HepG2 (cell line): ENCODE results near the gene ASB3. TPM values are rescaled to one million over a fixed set of nuclear protein-coding genes. Genes with fewer than 3 reads are reported as not detected.
A peak's percentile ranks its signal among the peaks of the same experiment; 100 is the strongest.

Experiments
- CHCHD3 ChIP-seq: sonication (generic); formaldehyde crosslinking; IDR thresholded peaks from 2 replicates; pipeline ENCODE4 v1.8.0; 2022; ENCODE audit warnings: mild to moderate bottlenecking, missing genetic modification reagents, moderate library complexity
- ETV5 ChIP-seq: IDR thresholded peaks from 2 replicates; pipeline ENCODE4 v1.6.1; 2018; ENCODE audit warnings: missing biosample characterization, missing genetic modification reagents, inconsistent platforms, borderline replicate concordance
- FOXA1 ChIP-seq, 2 experiments: fragments of 450-650 bp in 1 of 2; sonication (generic) in 1 of 2; formaldehyde crosslinking in 1 of 2; IDR thresholded peaks; 2 replicates each; pipeline versions ENCODE4 v1.4.0 to v1.6.1; 2016 to 2020; ENCODE audit warnings: missing genetic modification reagents in 1 of 2
- KDM1A ChIP-seq: IDR thresholded peaks from 2 replicates; pipeline ENCODE4 v1.6.1; 2016; ENCODE audit warnings: missing compliant biosample characterization
- NCOA1 ChIP-seq: sonication (generic); formaldehyde crosslinking; IDR thresholded peaks from 2 replicates; pipeline ENCODE4 v1.9.0; 2021; ENCODE audit warnings: missing genetic modification reagents
- TOPORS ChIP-seq: sonication (generic); formaldehyde crosslinking; IDR thresholded peaks from 2 replicates; pipeline ENCODE4 v1.8.0; 2023; ENCODE audit warnings: mild to moderate bottlenecking, missing genetic modification reagents
- ZNF224 ChIP-seq: sonication (generic); formaldehyde crosslinking; IDR thresholded peaks from 2 replicates; pipeline ENCODE4 v1.5.0; 2020; ENCODE audit warnings: mild to moderate bottlenecking, missing genetic modification reagents
- ZNF546 ChIP-seq: sonication (generic); formaldehyde crosslinking; conservative IDR thresholded peaks from 2 replicates; pipeline ENCODE4 v1.8.1; 2023; ENCODE audit warnings: mild to moderate bottlenecking, missing genetic modification reagents
- ZNF772 ChIP-seq: sonication (generic); formaldehyde crosslinking; IDR thresholded peaks from 2 replicates; pipeline ENCODE4 v1.5.0; 2020; ENCODE audit warnings: mild to moderate bottlenecking, missing genetic modification reagents
- ZZZ3 ChIP-seq: sonication (generic); formaldehyde crosslinking; IDR thresholded peaks from 2 replicates; pipeline ENCODE4 v1.4.0; 2020; ENCODE audit warnings: missing genetic modification reagents, mild to moderate bottlenecking, borderline replicate concordance
- polyA plus RNA-seq, 8 experiments: library from polyadenylated mRNA; depleted of rRNA in 3 of 8; stranded (reverse) in 7 of 8; unstranded in 1 of 8; fragments of >200 nt; fragmentation: Illumina TruSeq in 4 of 8; extraction: Trizol in 4 of 8; gene quantifications; 2 replicates each; pipeline versions ENCODE4 v1.2.1 to v1.2.3, GENCODE V29; 2011 to 2016; ENCODE audit warnings: low read depth in 4 of 8, missing spikeins in 1 of 8, mixed read lengths in 1 of 8; ENCODE audit not compliant: insufficient read depth in 1 of 8
- total RNA-seq, 5 experiments: library from RNA; depleted of rRNA; stranded (reverse); fragments of >200 nt; fragmentation: Illumina TruSeq; extraction: Trizol; gene quantifications; 2 replicates each; pipeline ENCODE4 v1.2.3, GENCODE V29; 2016; ENCODE audit warnings: low read depth in 1 of 5
- TF ChIP-seq, protein P1 (sequence below): IDR thresholded peaks from 2 replicates; pipeline ENCODE4 v1.6.1; 2016
- TF ChIP-seq, protein P2 (sequence below): sonication (generic); formaldehyde crosslinking; IDR thresholded peaks from 2 replicates; pipeline ENCODE4 v1.4.0; 2020; ENCODE audit warnings: missing genetic modification reagents
- TF ChIP-seq, protein P3 (sequence below): IDR thresholded peaks from 2 replicates; pipeline ENCODE4 v1.6.1; 2016; ENCODE audit warnings: mild to moderate bottlenecking
- TF ChIP-seq, protein P4 (sequence below): fragments of 450-650 bp; IDR thresholded peaks from 2 replicates; pipeline ENCODE4 v1.6.1; 2017; ENCODE audit warnings: mild to moderate bottlenecking
- TF ChIP-seq, protein P5 (sequence below): IDR thresholded peaks from 2 replicates; pipeline ENCODE4 v1.6.1; 2016; ENCODE audit warnings: low read depth, control low read depth
- TF ChIP-seq, protein P6 (sequence below): sonication (generic); formaldehyde crosslinking; IDR thresholded peaks from 2 replicates; pipeline ENCODE4 v1.4.0; 2020; ENCODE audit warnings: mild to moderate bottlenecking, missing genetic modification reagents
- TF ChIP-seq, protein P7 (sequence below): sonication (generic); formaldehyde crosslinking; IDR thresholded peaks from 2 replicates; pipeline ENCODE4 v1.4.0; 2020; ENCODE audit warnings: missing genetic modification reagents

The ASB3 gene
- total and polyA plus RNA-seq, 2 of the 13 experiments (the other 11 are each of a cell fraction or from before 2014, with no cell fraction given), result 40.1 to 41.8 TPM

DNA sequence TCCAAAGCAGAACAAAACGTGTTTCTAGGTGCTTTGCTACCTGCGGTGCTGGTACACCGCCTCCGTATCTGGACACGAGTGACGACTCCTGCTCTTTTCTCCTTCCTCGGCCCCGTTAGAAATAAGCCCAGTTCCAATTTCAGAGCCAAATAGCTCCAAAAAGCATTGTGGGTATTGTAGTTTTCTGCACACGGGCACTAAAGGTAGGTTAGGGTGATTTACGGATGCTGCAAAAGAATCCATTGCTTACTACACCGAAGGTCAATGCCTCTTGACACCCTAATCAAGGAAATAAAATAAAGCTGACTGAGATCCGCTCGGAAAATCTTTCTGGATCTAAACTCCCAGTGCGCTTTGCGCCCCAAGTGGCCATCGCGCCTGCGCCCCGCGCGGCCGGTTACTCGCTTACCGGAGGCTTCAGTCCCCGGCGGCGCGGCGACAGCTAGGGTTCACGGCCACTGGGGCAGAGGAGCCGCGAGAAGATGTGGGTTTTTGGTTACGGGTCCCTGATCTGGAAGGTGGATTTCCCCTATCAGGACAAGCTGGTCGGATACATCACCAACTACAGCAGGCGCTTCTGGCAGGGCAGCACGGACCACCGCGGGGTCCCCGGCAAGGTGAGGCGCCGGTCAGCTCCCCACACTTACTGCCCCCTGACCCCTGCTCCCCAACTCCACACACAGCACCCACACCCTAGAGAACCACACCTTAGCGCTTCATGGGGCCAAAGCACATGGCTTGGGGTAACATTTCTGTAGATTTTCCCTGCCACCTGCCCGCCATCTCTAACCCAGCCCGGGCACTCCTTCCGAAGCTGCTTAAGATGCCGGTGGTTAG lies 19.1 kb downstream of the ASB3 start, which contains the start of gene CHAC2 (continued):
- TF ChIP-seq, protein P1, sequence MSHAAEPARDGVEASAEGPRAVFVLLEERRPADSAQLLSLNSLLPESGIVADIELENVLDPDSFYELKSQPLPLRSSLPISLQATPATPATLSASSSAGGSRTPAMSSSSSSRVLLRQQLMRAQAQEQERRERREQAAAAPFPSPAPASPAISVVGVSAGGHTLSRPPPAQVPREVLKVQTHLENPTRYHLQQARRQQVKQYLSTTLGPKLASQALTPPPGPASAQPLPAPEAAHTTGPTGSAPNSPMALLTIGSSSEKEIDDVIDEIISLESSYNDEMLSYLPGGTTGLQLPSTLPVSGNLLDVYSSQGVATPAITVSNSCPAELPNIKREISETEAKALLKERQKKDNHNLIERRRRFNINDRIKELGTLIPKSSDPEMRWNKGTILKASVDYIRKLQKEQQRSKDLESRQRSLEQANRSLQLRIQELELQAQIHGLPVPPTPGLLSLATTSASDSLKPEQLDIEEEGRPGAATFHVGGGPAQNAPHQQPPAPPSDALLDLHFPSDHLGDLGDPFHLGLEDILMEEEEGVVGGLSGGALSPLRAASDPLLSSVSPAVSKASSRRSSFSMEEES, result peak; percentile 15; the same call in 1 of the 2 replicates
- TF ChIP-seq, protein P2, sequence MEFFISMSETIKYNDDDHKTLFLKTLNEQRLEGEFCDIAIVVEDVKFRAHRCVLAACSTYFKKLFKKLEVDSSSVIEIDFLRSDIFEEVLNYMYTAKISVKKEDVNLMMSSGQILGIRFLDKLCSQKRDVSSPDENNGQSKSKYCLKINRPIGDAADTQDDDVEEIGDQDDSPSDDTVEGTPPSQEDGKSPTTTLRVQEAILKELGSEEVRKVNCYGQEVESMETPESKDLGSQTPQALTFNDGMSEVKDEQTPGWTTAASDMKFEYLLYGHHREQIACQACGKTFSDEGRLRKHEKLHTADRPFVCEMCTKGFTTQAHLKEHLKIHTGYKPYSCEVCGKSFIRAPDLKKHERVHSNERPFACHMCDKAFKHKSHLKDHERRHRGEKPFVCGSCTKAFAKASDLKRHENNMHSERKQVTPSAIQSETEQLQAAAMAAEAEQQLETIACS (CRISPR knock-in tag), result no peak
- TF ChIP-seq, protein P3, sequence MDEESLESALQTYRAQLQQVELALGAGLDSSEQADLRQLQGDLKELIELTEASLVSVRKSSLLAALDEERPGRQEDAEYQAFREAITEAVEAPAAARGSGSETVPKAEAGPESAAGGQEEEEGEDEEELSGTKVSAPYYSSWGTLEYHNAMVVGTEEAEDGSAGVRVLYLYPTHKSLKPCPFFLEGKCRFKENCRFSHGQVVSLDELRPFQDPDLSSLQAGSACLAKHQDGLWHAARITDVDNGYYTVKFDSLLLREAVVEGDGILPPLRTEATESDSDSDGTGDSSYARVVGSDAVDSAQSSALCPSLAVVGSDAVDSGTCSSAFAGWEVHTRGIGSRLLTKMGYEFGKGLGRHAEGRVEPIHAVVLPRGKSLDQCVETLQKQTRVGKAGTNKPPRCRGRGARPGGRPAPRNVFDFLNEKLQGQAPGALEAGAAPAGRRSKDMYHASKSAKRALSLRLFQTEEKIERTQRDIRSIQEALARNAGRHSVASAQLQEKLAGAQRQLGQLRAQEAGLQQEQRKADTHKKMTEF (CRISPR knock-in tag), result peak; percentile 53
- TF ChIP-seq NCOA1 (CRISPR knock-in tag) (no peak), ZNF224 (CRISPR knock-in tag) (peak; percentile 74; the same call in 1 of the 2 replicates), CHCHD3 (no peak), ETV5 (CRISPR knock-in tag) (no peak; the same call in 1 of the 2 replicates), TOPORS (CRISPR knock-in tag) (no peak), ZZZ3 (no peak), FOXA1 (IDR thresholded peaks at IDR 0.05) (no peak), FOXA1 (CRISPR knock-in tag; IDR thresholded peaks at IDR 0.05) (no peak), KDM1A (CRISPR knock-in tag) (no peak), ZNF772 (CRISPR knock-in tag) (no peak; the same call in 1 of the 2 replicates), ZNF546 (CRISPR knock-in tag) (no peak)
- TF ChIP-seq, protein P4, sequence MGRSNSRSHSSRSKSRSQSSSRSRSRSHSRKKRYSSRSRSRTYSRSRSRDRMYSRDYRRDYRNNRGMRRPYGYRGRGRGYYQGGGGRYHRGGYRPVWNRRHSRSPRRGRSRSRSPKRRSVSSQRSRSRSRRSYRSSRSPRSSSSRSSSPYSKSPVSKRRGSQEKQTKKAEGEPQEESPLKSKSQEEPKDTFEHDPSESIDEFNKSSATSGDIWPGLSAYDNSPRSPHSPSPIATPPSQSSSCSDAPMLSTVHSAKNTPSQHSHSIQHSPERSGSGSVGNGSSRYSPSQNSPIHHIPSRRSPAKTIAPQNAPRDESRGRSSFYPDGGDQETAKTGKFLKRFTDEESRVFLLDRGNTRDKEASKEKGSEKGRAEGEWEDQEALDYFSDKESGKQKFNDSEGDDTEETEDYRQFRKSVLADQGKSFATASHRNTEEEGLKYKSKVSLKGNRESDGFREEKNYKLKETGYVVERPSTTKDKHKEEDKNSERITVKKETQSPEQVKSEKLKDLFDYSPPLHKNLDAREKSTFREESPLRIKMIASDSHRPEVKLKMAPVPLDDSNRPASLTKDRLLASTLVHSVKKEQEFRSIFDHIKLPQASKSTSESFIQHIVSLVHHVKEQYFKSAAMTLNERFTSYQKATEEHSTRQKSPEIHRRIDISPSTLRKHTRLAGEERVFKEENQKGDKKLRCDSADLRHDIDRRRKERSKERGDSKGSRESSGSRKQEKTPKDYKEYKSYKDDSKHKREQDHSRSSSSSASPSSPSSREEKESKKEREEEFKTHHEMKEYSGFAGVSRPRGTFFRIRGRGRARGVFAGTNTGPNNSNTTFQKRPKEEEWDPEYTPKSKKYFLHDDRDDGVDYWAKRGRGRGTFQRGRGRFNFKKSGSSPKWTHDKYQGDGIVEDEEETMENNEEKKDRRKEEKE, result no peak
- TF ChIP-seq, protein P5, sequence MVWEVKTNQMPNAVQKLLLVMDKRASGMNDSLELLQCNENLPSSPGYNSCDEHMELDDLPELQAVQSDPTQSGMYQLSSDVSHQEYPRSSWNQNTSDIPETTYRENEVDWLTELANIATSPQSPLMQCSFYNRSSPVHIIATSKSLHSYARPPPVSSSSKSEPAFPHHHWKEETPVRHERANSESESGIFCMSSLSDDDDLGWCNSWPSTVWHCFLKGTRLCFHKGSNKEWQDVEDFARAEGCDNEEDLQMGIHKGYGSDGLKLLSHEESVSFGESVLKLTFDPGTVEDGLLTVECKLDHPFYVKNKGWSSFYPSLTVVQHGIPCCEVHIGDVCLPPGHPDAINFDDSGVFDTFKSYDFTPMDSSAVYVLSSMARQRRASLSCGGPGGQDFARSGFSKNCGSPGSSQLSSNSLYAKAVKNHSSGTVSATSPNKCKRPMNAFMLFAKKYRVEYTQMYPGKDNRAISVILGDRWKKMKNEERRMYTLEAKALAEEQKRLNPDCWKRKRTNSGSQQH (CRISPR knock-in tag), result no peak
- TF ChIP-seq, protein P6, sequence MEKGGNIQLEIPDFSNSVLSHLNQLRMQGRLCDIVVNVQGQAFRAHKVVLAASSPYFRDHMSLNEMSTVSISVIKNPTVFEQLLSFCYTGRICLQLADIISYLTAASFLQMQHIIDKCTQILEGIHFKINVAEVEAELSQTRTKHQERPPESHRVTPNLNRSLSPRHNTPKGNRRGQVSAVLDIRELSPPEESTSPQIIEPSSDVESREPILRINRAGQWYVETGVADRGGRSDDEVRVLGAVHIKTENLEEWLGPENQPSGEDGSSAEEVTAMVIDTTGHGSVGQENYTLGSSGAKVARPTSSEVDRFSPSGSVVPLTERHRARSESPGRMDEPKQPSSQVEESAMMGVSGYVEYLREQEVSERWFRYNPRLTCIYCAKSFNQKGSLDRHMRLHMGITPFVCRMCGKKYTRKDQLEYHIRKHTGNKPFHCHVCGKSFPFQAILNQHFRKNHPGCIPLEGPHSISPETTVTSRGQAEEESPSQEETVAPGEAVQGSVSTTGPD (CRISPR knock-in tag), result no peak
- TF ChIP-seq, protein P7, sequence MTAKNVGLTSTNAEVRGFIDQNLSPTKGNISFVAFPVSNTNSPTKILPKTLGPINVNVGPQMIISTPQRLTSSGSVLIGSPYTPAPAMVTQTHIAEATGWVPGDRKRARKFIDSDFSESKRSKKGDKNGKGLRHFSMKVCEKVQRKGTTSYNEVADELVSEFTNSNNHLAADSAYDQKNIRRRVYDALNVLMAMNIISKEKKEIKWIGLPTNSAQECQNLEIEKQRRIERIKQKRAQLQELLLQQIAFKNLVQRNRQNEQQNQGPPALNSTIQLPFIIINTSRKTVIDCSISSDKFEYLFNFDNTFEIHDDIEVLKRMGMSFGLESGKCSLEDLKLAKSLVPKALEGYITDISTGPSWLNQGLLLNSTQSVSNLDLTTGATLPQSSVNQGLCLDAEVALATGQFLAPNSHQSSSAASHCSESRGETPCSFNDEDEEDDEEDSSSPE, result no peak; the same call in 1 of the 2 replicates
